ENCODE results near the gene DNAJC27. TPM values are rescaled to one million over a fixed set of nuclear protein-coding genes. Genes with fewer than 3 reads are reported as not detected.
"Not testable (repeated sequence)": the region's sequence is repeated elsewhere in the genome, so short reads cannot be mapped to it uniquely, and the experiment has no call there.

The DNAJC27 gene
- total and polyA plus RNA-seq, 3 donors from 2014 or later: 33.3 to 59.7 (median 36.7) TPM

GRCh38 chr2:25002066-25002465 is 30.3 kb upstream of the DNAJC27 start:
- Histone ChIP-seq H3K36me3 (ENCODE audit: low read depth, missing control alignments) (no peaks in the 10 kb centered on the region), H3K4me3 (no peak overlapping the region), H3K4me1 (peaks cover 3% of the 10 kb centered on the region), H3K27ac (no peak overlapping the region), H3K27me3 (no peaks in the 10 kb centered on the region), H3K9me3 (no peaks in the 10 kb centered on the region)
- WGBS, 2 donors: 69 to 78% methylated on average over 1 of the region's 1 CpG
- DNase-seq: no peak
- TF ChIP-seq POLR2A (IDR thresholded peaks at IDR 0.05) (no peak), CTCF (IDR thresholded peaks at IDR 0.05) (no peak)
- intact Hi-C loops (cut with DNase I; ENCODE audit: low total_unique reads): no loop called here

DNA sequence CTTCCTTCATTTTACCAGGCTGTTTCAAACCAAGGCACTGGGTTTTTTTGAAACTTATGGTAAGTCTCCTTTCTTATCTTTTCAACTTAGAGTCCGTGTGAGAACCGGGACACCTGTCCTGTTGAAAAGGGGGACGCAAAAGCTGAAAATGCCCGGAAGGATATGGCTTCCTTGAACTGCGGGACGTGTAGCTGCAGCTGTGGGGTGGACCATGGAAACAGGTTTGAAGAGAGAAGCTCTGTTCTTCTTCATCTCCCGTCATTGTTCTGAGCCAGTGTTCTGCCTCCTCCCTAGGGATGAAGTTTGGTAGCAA is 29.5 kb upstream of the DNAJC27 start:
- TF ChIP-seq POLR2A (IDR thresholded peaks at IDR 0.05) (no peak), CTCF (IDR thresholded peaks at IDR 0.05) (no peak)
- Histone ChIP-seq H3K27ac (no peak overlapping the region), H3K4me3 (no peak overlapping the region), H3K27me3 (no peaks in the 10 kb centered on the region), H3K36me3 (ENCODE audit: low read depth, missing control alignments) (no peaks in the 10 kb centered on the region), H3K9me3 (no peaks in the 10 kb centered on the region), H3K4me1 (peaks cover 3% of the 10 kb centered on the region)
- intact Hi-C loops (cut with DNase I; ENCODE audit: low total_unique reads): no loop called here
- no peak for DNase-seq
- 85 to 88% methylated on average over 7 of the region's 7 CpGs for WGBS, 2 donors

DNA sequence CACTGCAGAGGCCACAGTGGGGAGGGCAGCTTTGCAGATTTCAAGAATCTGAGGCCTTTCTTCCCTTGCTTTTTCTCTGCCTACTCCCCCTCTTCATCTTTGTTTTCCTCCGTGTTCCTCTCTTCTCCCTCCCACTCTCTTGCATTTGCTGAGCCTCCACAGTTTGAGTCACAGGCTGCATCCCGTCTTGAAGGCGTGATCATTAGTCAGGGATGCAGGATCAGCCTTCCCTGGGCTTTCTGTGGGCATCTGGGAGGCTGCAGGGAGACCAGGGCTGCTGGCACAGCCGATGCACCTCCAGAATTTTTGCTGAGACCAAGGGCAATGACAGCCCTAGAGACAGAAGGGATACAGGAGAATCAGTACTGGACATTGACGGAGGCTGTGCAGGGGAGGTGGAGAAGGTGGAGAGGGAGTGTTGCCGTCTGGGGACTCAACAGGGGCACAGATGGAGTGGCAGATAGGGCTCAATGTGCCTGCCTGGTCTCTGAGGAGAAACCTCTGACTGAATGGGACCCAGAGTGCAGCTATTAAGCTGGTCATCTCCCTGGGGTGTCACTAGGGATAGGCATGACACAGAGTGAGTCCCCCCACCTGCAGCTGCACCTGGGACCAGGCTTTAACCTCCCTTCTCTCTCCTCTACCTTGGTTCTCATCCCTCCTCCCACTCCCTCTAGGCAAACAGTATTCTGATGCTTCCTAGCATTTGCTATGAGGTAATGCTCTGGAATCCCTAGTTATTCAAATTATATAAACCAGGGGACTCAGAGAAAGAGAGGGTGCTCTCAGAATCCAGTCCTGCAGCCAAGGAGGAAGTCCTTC is 29.0 kb upstream of the DNAJC27 start:
- H3K27ac ChIP-seq: no peak overlapping the region
- TF ChIP-seq CTCF (IDR thresholded peaks at IDR 0.05) (no peak), POLR2A (IDR thresholded peaks at IDR 0.05) (no peak)
- intact Hi-C loops (cut with DNase I; ENCODE audit: low total_unique reads): no loop called here
- no peak for DNase-seq
- WGBS, 2 donors: 48 to 58% methylated on average over 6 of the region's 6 CpGs
- no peaks in the 10 kb centered on the region for H3K9me3 ChIP-seq
- peaks cover 3% of the 10 kb centered on the region for H3K4me1 ChIP-seq
- H3K27me3 ChIP-seq: no peaks in the 10 kb centered on the region
- no peak overlapping the region for H3K4me3 ChIP-seq
- no peaks in the 10 kb centered on the region for H3K36me3 ChIP-seq (ENCODE audit: low read depth, missing control alignments)

- no peak for DNase-seq
- WGBS, 2 donors: 63 to 65% methylated on average over 4 of the region's 4 CpGs
- H3K4me3 ChIP-seq: no peak overlapping the region
- H3K4me1 ChIP-seq: peaks cover 3% of the 10 kb centered on the region
- TF ChIP-seq CTCF (IDR thresholded peaks at IDR 0.05) (no peak), POLR2A (IDR thresholded peaks at IDR 0.05) (no peak)
- intact Hi-C loops (cut with DNase I; ENCODE audit: low total_unique reads): no loop called here
- H3K27ac ChIP-seq: no peak overlapping the region
- H3K27me3 ChIP-seq: no peaks in the 10 kb centered on the region
- H3K9me3 ChIP-seq: no peaks in the 10 kb centered on the region
- H3K36me3 ChIP-seq (ENCODE audit: low read depth, missing control alignments): no peaks in the 10 kb centered on the region
Observed at GRCh38 chr2:25000036-25000435, 28.3 kb upstream of the DNAJC27 start.

DNA sequence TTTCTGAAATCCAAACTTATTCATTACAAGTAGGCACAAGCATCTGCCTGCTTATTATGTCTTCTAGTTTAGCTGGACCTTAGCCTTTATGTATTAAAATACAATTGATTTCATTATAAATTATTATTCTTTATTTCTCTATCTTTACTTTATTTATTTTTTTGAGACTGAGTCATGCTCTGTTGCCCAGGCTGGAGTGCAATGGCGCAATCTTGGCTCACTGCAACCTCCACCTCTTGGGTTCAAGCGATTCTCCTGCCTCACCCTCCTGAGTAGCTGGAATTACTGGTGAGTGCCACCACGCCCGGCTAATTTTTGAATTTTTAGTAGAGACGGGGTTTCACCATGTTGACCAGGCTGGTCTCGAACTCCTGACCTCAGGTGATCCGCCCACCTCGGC is 27.3 kb upstream of the DNAJC27 start:
- H3K4me1 ChIP-seq; DNase-seq; H3K9me3 ChIP-seq; intact Hi-C loops (cut with DNase I; ENCODE audit: low total_unique reads); H3K27ac ChIP-seq; H3K27me3 ChIP-seq; H3K36me3 ChIP-seq (ENCODE audit: low read depth, missing control alignments); H3K4me3 ChIP-seq: not testable (repeated sequence)
- WGBS, 2 donors: 85 to 91% methylated on average over 8 of the region's 8 CpGs

Measured in testis (tissue), 3 donors.